HepG2 (cell line): ENCODE data around the gene CYB5B. TPM values are rescaled to one million over a fixed set of nuclear protein-coding genes. Genes with fewer than 3 reads are reported as not detected.

ENCODE experiments used
- ADNP ChIP-seq: sonication (generic); formaldehyde crosslinking; IDR thresholded peaks from 2 replicates; pipeline ENCODE4 v1.4.0; 2020; ENCODE audit warnings: missing genetic modification reagents
- AGO2 ChIP-seq: fragments of 200-400 bp; formaldehyde crosslinking; optimal IDR thresholded peaks from 2 replicates; pipeline ENCODE3; 2017; ENCODE audit warnings: mild to moderate bottlenecking, low read depth, low read length, moderate library complexity
- ATF7-NPFF ChIP-seq: sonication (generic); formaldehyde crosslinking; IDR thresholded peaks from 2 replicates; pipeline ENCODE4 v1.8.1; 2023; ENCODE audit warnings: mild to moderate bottlenecking, low read depth, missing genetic modification reagents, moderate library complexity
- HDAC2 ChIP-seq: sonication (generic); formaldehyde crosslinking; IDR thresholded peaks from 2 replicates; pipeline ENCODE4 v1.4.0; 2020; ENCODE audit warnings: missing genetic modification reagents
- HNF4G ChIP-seq, 2 experiments: sonication (generic) in 1 of 2; formaldehyde crosslinking in 1 of 2; IDR thresholded peaks; 2 replicates each; pipeline versions ENCODE4 v1.4.0 to v1.6.1; 2011 to 2020; ENCODE audit warnings: borderline replicate concordance in 2 of 2, low read depth in 2 of 2, mild to moderate bottlenecking in 2 of 2, low read length in 1 of 2, missing genetic modification reagents in 1 of 2, moderate library complexity in 1 of 2
- KLF16 ChIP-seq, 2 experiments: sonication (generic) in 1 of 2; formaldehyde crosslinking in 1 of 2; IDR thresholded peaks; 2 replicates each; pipeline versions ENCODE4 v1.6.1 to v1.8.0; 2016 to 2023; ENCODE audit warnings: missing genetic modification reagents in 2 of 2, missing compliant biosample characterization in 1 of 2
- PHF8 ChIP-seq: sonication (generic); formaldehyde crosslinking; IDR thresholded peaks from 2 replicates; pipeline ENCODE4 v1.5.0; 2020; ENCODE audit warnings: missing genetic modification reagents
- RBAK ChIP-seq: sonication (generic); formaldehyde crosslinking; IDR thresholded peaks from 2 replicates; pipeline ENCODE4 v1.5.1; 2020; ENCODE audit warnings: mild to moderate bottlenecking, missing genetic modification reagents
- ZFP41 ChIP-seq: sonication (generic); formaldehyde crosslinking; IDR thresholded peaks from 2 replicates; pipeline ENCODE4 v1.4.0; 2020; ENCODE audit warnings: mild to moderate bottlenecking, missing genetic modification reagents, borderline replicate concordance
- ZNF10 ChIP-seq: sonication (generic); formaldehyde crosslinking; IDR thresholded peaks from 2 replicates; pipeline ENCODE4 v1.4.0; 2020; ENCODE audit warnings: mild to moderate bottlenecking, low read depth, missing genetic modification reagents, borderline replicate concordance
- ZNF331 ChIP-seq: sonication (generic); formaldehyde crosslinking; IDR thresholded peaks from 2 replicates; pipeline ENCODE4 v1.4.0; 2020; ENCODE audit warnings: missing genetic modification reagents
- ZNF556 ChIP-seq: sonication (generic); formaldehyde crosslinking; IDR thresholded peaks from 2 replicates; pipeline ENCODE4 v1.4.0; 2020; ENCODE audit warnings: mild to moderate bottlenecking, missing genetic modification reagents, borderline replicate concordance
- ZNF629 ChIP-seq: sonication (generic); formaldehyde crosslinking; conservative IDR thresholded peaks from 2 replicates; pipeline ENCODE4 v1.5.0; 2020; ENCODE audit warnings: missing genetic modification reagents
- ZNF740 ChIP-seq: sonication (generic); formaldehyde crosslinking; IDR thresholded peaks from 2 replicates; pipeline ENCODE4 v1.4.0; 2020; ENCODE audit warnings: missing genetic modification reagents
- ZSCAN12 ChIP-seq: sonication (generic); formaldehyde crosslinking; IDR thresholded peaks from 2 replicates; pipeline ENCODE4 v1.9.0; 2021; ENCODE audit warnings: mild to moderate bottlenecking, missing genetic modification reagents
- ZSCAN22 ChIP-seq: sonication (generic); formaldehyde crosslinking; IDR thresholded peaks from 2 replicates; pipeline ENCODE4 v1.4.0; 2020; ENCODE audit warnings: mild to moderate bottlenecking, missing genetic modification reagents
- polyA plus RNA-seq, 8 experiments: library from polyadenylated mRNA; depleted of rRNA in 3 of 8; stranded (reverse) in 7 of 8; unstranded in 1 of 8; fragments of >200 nt; fragmentation: Illumina TruSeq in 4 of 8; extraction: Trizol in 4 of 8; gene quantifications; 2 replicates each; pipeline versions ENCODE4 v1.2.1 to v1.2.3, GENCODE V29; 2011 to 2016; ENCODE audit warnings: low read depth in 4 of 8, missing spikeins in 1 of 8, mixed read lengths in 1 of 8; ENCODE audit not compliant: insufficient read depth in 1 of 8
- total RNA-seq, 5 experiments: library from RNA; depleted of rRNA; stranded (reverse); fragments of >200 nt; fragmentation: Illumina TruSeq; extraction: Trizol; gene quantifications; 2 replicates each; pipeline ENCODE4 v1.2.3, GENCODE V29; 2016; ENCODE audit warnings: low read depth in 1 of 5
- TF ChIP-seq, protein P1 (sequence below): sonication (generic); formaldehyde crosslinking; IDR thresholded peaks from 2 replicates; pipeline ENCODE4 v1.8.1; 2023; ENCODE audit warnings: mild to moderate bottlenecking, missing genetic modification reagents
- TF ChIP-seq, protein P2 (sequence below): sonication (generic); formaldehyde crosslinking; IDR thresholded peaks from 2 replicates; pipeline ENCODE4 v1.9.0; 2021; ENCODE audit warnings: missing genetic modification reagents, borderline replicate concordance
- TF ChIP-seq, protein P3 (sequence below): sonication (generic); formaldehyde crosslinking; IDR thresholded peaks from 2 replicates; pipeline ENCODE4 v1.4.0; 2020; ENCODE audit warnings: missing genetic modification reagents
- TF ChIP-seq, protein P4 (sequence below): sonication (generic); formaldehyde crosslinking; IDR thresholded peaks from 2 replicates; pipeline ENCODE4 v1.4.0; 2020; ENCODE audit warnings: mild to moderate bottlenecking, missing genetic modification reagents

Gene CYB5B
- total and polyA plus RNA-seq, 2 of the 13 experiments (the other 11 are each of a cell fraction or from before 2014, with no cell fraction given), result 234 to 432 TPM

DNA sequence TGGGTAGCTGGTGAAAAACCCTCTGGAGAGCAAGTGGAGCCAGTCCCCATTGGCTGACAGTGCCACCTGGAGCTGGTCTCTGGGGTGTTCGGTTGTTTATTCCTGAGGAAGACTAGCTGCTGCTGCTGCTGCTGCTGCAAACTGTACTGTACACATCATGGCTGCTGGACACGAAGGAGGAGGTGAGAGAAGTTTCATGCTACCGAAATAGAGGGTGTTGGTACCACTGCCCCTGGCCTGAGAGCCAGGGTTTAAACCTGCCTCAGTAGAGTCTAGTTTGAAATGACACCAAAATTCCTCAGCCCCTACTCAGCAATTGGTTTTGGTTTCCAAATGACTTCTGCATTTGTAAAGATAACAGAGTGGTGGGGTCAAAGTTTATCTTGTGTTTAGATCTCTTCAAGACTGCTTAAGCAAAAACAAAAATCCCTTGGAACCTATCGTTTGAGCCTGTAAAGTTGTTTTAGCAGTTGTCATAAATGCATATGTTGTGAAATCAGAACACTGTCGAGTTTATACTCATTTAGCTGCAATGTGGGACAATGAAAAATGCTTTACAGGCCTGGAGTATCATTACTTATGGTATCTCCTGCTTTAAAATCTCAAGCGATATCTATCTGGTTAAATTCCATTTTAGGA is 40.8 kb downstream of the CYB5B start (continued):
- TF ChIP-seq, protein P1, sequence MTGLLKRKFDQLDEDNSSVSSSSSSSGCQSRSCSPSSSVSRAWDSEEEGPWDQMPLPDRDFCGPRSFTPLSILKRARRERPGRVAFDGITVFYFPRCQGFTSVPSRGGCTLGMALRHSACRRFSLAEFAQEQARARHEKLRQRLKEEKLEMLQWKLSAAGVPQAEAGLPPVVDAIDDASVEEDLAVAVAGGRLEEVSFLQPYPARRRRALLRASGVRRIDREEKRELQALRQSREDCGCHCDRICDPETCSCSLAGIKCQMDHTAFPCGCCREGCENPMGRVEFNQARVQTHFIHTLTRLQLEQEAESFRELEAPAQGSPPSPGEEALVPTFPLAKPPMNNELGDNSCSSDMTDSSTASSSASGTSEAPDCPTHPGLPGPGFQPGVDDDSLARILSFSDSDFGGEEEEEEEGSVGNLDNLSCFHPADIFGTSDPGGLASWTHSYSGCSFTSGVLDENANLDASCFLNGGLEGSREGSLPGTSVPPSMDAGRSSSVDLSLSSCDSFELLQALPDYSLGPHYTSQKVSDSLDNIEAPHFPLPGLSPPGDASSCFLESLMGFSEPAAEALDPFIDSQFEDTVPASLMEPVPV (CRISPR knock-in tag), result no peak
- TF ChIP-seq HNF4G (IDR thresholded peaks at IDR 0.05; ENCODE audit: borderline replicate concordance, low read depth, low read length) (no peak), HNF4G (CRISPR knock-in tag; IDR thresholded peaks at IDR 0.05; ENCODE audit: borderline replicate concordance, low read depth) (no peak), ZNF556 (CRISPR knock-in tag) (no peak), AGO2 (no peak), ZNF740 (no peak), ADNP (no peak), ZSCAN22 (no peak), ZFP41 (CRISPR knock-in tag) (no peak), KLF16 (CRISPR knock-in tag; IDR thresholded peaks at IDR 0.05) (no peak; a peak in 1 of 4 replicates), HDAC2 (peak; percentile 63; the same call in 1 of the 2 replicates), PHF8 (CRISPR knock-in tag) (no peak), ZNF629 (CRISPR knock-in tag) (no peak), ATF7-NPFF (CRISPR knock-in tag) (no peak), ZNF10 (CRISPR knock-in tag) (no peak), RBAK (CRISPR knock-in tag) (no peak), ZNF331 (CRISPR knock-in tag) (0 out of 2 replicates have a peak, but pooled peaks have one; percentile 14), ZSCAN12 (CRISPR knock-in tag) (no peak)
- TF ChIP-seq, protein P2, sequence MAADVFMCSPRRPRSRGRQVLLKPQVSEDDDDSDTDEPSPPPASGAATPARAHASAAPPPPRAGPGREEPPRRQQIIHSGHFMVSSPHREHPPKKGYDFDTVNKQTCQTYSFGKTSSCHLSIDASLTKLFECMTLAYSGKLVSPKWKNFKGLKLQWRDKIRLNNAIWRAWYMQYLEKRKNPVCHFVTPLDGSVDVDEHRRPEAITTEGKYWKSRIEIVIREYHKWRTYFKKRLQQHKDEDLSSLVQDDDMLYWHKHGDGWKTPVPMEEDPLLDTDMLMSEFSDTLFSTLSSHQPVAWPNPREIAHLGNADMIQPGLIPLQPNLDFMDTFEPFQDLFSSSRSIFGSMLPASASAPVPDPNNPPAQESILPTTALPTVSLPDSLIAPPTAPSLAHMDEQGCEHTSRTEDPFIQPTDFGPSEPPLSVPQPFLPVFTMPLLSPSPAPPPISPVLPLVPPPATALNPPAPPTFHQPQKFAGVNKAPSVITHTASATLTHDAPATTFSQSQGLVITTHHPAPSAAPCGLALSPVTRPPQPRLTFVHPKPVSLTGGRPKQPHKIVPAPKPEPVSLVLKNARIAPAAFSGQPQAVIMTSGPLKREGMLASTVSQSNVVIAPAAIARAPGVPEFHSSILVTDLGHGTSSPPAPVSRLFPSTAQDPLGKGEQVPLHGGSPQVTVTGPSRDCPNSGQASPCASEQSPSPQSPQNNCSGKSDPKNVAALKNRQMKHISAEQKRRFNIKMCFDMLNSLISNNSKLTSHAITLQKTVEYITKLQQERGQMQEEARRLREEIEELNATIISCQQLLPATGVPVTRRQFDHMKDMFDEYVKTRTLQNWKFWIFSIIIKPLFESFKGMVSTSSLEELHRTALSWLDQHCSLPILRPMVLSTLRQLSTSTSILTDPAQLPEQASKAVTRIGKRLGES (CRISPR knock-in tag), result no peak
- TF ChIP-seq, protein P3, sequence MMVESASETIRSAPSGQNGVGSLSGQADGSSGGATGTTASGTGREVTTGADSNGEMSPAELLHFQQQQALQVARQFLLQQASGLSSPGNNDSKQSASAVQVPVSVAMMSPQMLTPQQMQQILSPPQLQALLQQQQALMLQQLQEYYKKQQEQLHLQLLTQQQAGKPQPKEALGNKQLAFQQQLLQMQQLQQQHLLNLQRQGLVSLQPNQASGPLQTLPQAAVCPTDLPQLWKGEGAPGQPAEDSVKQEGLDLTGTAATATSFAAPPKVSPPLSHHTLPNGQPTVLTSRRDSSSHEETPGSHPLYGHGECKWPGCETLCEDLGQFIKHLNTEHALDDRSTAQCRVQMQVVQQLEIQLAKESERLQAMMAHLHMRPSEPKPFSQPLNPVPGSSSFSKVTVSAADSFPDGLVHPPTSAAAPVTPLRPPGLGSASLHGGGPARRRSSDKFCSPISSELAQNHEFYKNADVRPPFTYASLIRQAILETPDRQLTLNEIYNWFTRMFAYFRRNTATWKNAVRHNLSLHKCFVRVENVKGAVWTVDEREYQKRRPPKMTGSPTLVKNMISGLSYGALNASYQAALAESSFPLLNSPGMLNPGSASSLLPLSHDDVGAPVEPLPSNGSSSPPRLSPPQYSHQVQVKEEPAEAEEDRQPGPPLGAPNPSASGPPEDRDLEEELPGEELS, result peak; percentile 65; the same call in 1 of the 2 replicates
- TF ChIP-seq, protein P4, sequence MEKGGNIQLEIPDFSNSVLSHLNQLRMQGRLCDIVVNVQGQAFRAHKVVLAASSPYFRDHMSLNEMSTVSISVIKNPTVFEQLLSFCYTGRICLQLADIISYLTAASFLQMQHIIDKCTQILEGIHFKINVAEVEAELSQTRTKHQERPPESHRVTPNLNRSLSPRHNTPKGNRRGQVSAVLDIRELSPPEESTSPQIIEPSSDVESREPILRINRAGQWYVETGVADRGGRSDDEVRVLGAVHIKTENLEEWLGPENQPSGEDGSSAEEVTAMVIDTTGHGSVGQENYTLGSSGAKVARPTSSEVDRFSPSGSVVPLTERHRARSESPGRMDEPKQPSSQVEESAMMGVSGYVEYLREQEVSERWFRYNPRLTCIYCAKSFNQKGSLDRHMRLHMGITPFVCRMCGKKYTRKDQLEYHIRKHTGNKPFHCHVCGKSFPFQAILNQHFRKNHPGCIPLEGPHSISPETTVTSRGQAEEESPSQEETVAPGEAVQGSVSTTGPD (CRISPR knock-in tag), result no peak
